ENCODE results near the gene MTERF1. TPM values are rescaled to one million over a fixed set of nuclear protein-coding genes. Genes with fewer than 3 reads are reported as not detected.
"Not testable (repeated sequence)": the region's sequence is repeated elsewhere in the genome, so short reads cannot be mapped to it uniquely, and the experiment has no call there.

The MTERF1 gene
- polyA plus RNA-seq, 6 donors from 2014 or later, result 11.7 to 17.9 (median 13.8) TPM

DNA sequence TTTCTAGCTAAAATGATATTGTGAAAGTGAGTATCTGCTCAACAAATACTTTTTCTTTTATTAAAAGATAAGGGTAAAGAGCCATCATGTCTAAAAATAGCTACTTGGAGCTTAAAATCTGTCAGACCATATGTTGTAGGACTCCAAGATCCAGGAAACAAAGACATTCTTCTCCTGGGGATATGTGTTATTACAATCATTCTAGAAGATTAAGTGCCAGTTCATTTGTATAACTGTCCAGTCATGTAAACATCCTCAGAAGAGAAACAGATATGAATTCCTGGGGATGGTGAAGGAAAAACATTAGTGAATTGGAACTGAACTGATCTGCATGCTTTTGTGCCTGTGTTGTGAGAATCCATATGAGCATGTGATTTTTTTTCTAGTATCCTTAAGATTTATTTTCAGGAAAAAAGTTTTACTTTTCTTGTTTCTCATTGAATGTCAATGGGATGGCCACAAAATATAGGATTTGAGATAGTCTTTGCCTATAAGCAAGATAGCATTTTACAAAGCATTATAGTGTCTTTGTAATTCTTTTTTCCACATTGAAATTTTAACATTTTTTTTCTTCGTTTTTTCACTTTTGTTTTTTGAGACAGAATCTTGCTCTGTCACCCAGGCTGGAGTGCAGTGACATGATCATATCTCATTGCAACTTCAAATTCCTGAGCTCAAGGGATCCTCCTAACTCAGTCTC, 14.4 kb upstream of the MTERF1 start:
- peaks cover 0 to 2% (median 0%) of the 10 kb centered on the region in 7 donors for H3K9me3 Mint-ChIP-seq
- H3K27ac Mint-ChIP-seq, result no peak overlapping the region
- H3K4me1 Mint-ChIP-seq, result no peaks in the 10 kb centered on the region
- no peaks in the 10 kb centered on the region for H3K36me3 Mint-ChIP-seq
- no peak overlapping the region for H3K4me3 Mint-ChIP-seq
- peaks cover 14 to 19% (median 16%) of the 10 kb centered on the region in 3 donors for H3K27me3 Mint-ChIP-seq
- no peak for ATAC-seq (ENCODE audit: low read depth in 2 of 2)
- no peak for DNase-seq

DNA sequence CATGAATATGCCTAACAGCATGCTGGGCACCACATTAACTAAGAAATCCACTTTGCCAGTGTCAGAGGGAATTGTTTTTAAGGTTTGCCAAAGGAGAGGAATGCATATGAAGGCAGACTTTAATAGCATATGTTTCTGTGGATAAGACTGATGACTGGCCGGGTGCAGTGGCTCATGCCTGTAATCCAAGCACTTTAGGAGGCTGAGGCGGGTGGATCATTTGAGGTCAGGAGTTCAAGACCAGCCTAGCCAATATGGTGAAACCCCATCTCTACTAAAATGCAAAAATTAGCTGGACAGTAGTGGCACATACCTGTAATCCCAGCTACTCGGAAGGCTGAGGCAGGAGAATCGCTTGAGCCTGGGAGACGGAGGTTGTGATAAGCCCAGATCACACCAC, 13.2 kb upstream of the MTERF1 start:
- H3K36me3 Mint-ChIP-seq; ATAC-seq (ENCODE audit: low read depth in 2 of 2); H3K4me1 Mint-ChIP-seq; DNase-seq; H3K9me3 Mint-ChIP-seq; H3K4me3 Mint-ChIP-seq: not testable (repeated sequence)
- Mint-ChIP-seq H3K27me3 (peaks cover 14 to 19% (median 16%) of the 10 kb centered on the region in 3 donors), H3K27ac (peak overlapping the region in 1 of 6 donors; percentile 81)

GRCh38 chr7:91892821-91893340, 12.4 kb upstream of the MTERF1 start:
- Mint-ChIP-seq H3K4me3 (no peak overlapping the region), H3K36me3 (no peaks in the 10 kb centered on the region), H3K27ac (no peak overlapping the region), H3K27me3 (peaks cover 14 to 19% (median 16%) of the 10 kb centered on the region in 3 donors), H3K4me1 (no peaks in the 10 kb centered on the region), H3K9me3 (peaks cover 0 to 2% (median 0%) of the 10 kb centered on the region in 7 donors)
- DNase-seq, result no peak
- ATAC-seq (ENCODE audit: low read depth in 2 of 2), result no peak

DNA sequence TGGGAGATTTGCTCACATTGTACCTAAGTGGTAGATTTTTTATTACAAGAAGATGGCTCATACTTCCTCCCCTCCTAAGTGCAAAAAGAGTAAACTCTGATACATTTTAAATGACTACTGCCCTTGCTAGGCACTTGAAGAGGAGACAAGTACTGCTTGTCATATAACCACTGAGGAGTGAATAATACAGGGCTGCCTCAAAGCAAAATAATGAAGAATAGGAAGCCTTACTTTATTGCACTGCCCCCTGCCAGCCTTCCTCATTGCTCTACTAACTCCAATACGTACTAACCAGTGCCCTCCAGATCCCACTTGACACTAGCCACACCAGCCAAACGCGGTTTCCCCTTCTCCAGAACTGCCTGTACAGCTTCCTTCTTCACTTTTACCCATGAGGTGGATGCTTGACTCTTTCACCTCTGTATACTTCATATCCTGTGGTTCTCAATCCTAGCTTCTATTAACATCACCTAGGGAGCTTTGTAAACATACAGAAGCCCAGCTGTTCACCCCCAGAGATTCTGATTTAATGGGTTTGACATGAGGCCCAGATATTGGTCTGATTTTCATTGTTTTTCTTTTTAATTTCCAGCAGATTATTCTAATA, 11.7 kb upstream of the MTERF1 start:
- ATAC-seq (ENCODE audit: low read depth in 2 of 2) (no peak), DNase-seq (no peak)
- Mint-ChIP-seq H3K4me1 (no peaks in the 10 kb centered on the region), H3K27me3 (peaks cover 14 to 19% (median 16%) of the 10 kb centered on the region in 3 donors), H3K9me3 (peaks cover 0 to 3% (median 0%) of the 10 kb centered on the region in 7 donors), H3K36me3 (no peaks in the 10 kb centered on the region), H3K4me3 (peak overlapping the region in 1 of 8 donors; percentile 30), H3K27ac (no peak overlapping the region)

- H3K27ac Mint-ChIP-seq; DNase-seq; H3K36me3 Mint-ChIP-seq; ATAC-seq (ENCODE audit: low read depth in 2 of 2); H3K4me3 Mint-ChIP-seq; H3K4me1 Mint-ChIP-seq; H3K9me3 Mint-ChIP-seq: not testable (repeated sequence)
- peaks cover 12 to 13% (median 13%) of the 10 kb centered on the region in 3 donors for H3K27me3 Mint-ChIP-seq
These were observed 8.0 kb upstream of the MTERF1 start for GRCh38 chr7:91888271-91889175.

DNA sequence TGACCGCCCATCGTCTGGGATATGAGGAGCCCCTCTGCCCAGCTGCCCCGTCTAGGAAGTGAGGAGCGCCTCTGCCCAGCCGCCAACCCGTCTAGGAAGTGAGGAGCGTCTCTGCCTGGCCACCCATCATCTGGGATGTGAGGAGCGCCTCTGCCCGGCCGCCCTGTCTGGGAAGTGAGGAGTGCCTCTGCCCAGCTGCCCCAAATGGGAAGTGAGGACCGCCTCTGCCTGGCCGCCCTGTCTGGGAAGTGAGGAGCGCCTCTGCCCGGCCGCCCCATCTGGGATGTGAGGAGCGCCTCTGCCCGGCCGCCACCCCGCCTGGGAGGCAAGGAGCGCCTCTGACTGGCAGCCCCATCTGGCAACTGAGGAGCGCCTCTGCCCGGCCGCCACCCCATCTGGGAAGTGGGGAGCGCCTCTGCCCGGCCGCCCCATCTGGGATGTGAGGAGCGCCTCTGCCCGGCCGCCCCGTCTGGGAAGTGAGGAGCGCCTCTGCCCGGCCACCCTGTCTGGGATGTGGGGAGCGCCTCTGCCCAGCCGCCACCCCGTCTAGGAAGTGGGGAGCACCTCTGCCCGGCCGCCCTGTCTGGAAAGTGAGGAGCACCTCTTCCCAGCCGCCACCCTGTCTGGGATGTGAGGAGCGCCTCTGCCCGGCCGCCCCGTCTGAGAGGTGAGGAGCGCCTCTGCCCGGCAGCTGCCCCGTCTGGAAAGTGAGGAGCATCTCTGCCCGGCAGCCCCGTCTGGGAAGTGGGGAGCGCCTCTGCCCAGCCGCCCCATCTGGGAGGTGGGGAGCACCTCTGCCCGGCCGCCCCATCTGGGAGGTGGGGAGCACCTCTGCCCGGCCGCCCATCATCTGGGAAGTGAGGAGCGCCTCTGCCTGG, 7.1 kb upstream of the MTERF1 start:
- not testable (repeated sequence) for H3K36me3 Mint-ChIP-seq; H3K27ac Mint-ChIP-seq; ATAC-seq (ENCODE audit: low read depth in 2 of 2); DNase-seq; H3K4me1 Mint-ChIP-seq; H3K9me3 Mint-ChIP-seq; H3K4me3 Mint-ChIP-seq
- H3K27me3 Mint-ChIP-seq, result peaks cover 5 to 15% (median 9%) of the 10 kb centered on the region in 3 donors

DNA sequence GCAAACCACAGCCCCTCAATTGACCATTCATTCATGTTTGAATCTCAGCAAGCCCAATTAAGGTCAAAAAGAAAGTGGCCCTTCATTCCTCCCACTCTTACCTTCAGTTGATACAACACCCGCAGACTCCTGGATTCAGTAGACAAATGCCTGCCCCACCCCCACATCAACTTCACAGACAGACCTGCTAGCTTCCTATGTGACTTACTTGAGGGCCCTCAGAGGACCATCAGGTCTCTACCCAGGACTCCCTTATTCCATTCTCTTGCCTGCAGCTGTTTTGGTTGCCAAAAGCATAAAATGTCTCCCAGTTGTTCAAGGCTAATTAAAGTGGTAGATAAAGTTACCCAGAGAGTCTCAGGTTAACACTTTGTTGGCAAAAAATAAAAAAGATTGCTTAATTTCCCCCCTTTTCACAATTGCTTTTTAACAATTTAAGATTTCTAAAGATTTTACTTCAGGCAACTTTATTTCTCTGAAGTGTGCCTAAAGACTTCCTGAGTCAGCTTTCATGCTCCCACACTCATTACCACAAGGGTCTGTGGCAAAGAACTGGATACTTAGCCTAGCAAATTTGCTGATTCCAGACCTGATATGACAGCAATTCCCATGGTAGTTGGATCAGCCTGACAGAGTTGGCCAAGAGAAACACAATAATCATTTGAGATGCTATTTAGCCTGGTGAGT, 3.3 kb upstream of the MTERF1 start:
- Mint-ChIP-seq H3K4me3 (peak overlapping the region in 1 of 8 donors; percentile 41), H3K27ac (no peak overlapping the region), H3K9me3 (peaks cover 0 to 6% (median 4%) of the 10 kb centered on the region in 7 donors), H3K4me1 (peaks cover 15 to 26% (median 19%) of the 10 kb centered on the region in 3 donors), H3K27me3 (peaks cover 0 to 9% (median 5%) of the 10 kb centered on the region in 3 donors), H3K36me3 (peaks cover 6 to 8% of the 10 kb centered on the region in 2 donors)
- DNase-seq (no peak), ATAC-seq (ENCODE audit: low read depth in 2 of 2) (no peak)

- H3K9me3 Mint-ChIP-seq, result peaks cover 0 to 4% (median 0%) of the 10 kb centered on the region in 7 donors
- H3K27me3 Mint-ChIP-seq, result peaks cover 0 to 9% (median 5%) of the 10 kb centered on the region in 3 donors
- H3K4me1 Mint-ChIP-seq, result peaks cover 29 to 43% (median 39%) of the 10 kb centered on the region in 3 donors
- peak overlapping the region; percentile 92 to 99 (median 98) for H3K4me3 Mint-ChIP-seq
- peaks cover 23 to 30% of the 10 kb centered on the region in 2 donors for H3K36me3 Mint-ChIP-seq
- ATAC-seq (ENCODE audit: low read depth in 2 of 2), result no peak
- H3K27ac Mint-ChIP-seq, result peak overlapping the region; percentile 85 to 98 (median 95)
- no peak for DNase-seq
These were observed 488 bp downstream of the MTERF1 start for GRCh38 chr7:91880016-91880412.

DNA sequence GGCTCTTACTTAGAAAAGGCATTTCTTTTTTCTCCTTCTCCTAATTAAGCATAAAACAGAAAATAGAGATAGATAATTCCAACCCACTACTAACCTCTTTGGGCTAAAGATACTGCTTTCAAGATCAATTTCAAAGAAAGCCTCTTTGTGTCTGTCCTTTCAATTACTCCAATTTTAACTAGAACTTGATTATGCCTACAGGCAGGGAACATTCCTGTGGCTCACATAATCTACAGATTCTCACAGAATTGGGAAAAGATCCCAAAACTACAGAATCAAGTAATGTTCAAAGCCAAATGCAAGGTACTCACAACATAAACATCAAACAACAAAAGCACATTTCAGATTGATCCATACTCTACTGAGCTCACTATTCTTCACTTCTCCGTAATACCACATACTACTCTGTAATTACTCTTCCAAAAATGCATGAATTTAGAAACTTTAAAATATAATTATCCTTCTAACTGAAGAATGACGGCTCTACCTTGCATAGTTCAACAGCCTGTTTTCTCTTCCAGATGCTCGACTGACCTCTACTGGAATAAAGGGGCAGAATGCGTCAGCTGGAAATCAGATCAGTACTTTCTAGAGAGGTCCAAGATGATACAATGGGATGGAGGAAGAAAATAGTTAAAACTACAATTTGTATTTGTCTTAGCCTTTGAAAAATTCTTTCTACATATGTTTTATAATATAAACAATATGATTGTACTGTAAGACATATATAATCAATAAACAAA, 3.9 kb downstream of the MTERF1 start:
- Mint-ChIP-seq H3K36me3 (peaks cover 24 to 33% of the 10 kb centered on the region in 2 donors), H3K27me3 (no peaks in the 10 kb centered on the region), H3K9me3 (peaks cover 0 to 4% (median 0%) of the 10 kb centered on the region in 7 donors), H3K4me1 (peaks cover 29 to 49% (median 41%) of the 10 kb centered on the region in 3 donors), H3K27ac (peak overlapping the region in 1 of 6 donors; percentile 15), H3K4me3 (no peak overlapping the region)
- DNase-seq (no peak), ATAC-seq (ENCODE audit: low read depth in 2 of 2) (no peak)

- peaks cover 25 to 47% (median 44%) of the 10 kb centered on the region in 3 donors for H3K4me1 Mint-ChIP-seq
- no peak for ATAC-seq (ENCODE audit: low read depth in 2 of 2)
- H3K36me3 Mint-ChIP-seq, result peaks cover 24 to 32% of the 10 kb centered on the region in 2 donors
- H3K27ac Mint-ChIP-seq, result no peak overlapping the region
- DNase-seq, result no peak
- H3K27me3 Mint-ChIP-seq, result no peaks in the 10 kb centered on the region
- peaks cover 0 to 4% (median 0%) of the 10 kb centered on the region in 7 donors for H3K9me3 Mint-ChIP-seq
- no peak overlapping the region for H3K4me3 Mint-ChIP-seq
These were observed 4.7 kb downstream of the MTERF1 start for GRCh38 chr7:91875851-91876250.

DNA sequence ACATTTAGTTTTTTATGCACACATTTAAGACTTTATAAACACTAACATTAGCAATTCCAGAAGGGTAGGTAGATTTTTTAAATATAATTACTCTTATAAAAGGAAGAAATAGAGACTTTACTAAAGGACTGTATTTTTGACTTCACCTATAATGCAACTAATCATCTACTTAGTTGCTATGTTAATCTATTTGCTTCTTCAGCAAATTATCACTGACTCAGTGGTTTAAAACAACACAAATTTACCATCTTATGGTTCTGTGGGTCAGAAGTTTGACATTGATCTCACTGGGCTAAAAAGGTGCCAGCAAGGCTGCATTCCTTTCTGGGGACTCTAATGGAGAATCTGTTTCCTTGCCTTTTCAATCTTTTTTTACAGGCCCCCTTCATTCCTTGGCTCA, 7.6 kb downstream of the MTERF1 start:
- Mint-ChIP-seq H3K4me3 (no peak overlapping the region), H3K27ac (no peak overlapping the region), H3K27me3 (no peaks in the 10 kb centered on the region), H3K4me1 (peaks cover 14 to 25% (median 19%) of the 10 kb centered on the region in 3 donors), H3K36me3 (peaks cover 22 to 26% of the 10 kb centered on the region in 2 donors), H3K9me3 (no peaks in the 10 kb centered on the region)
- DNase-seq (no peak), ATAC-seq (ENCODE audit: low read depth in 2 of 2) (no peak)
